Limb (tissue), 2 donors: ENCODE results near the gene MATCAP1.

Source experiments
- DNase-seq, 2 donors: peaks; one replicate each; pipeline ENCODE4 v3.0.0-alpha.2; 2016; ENCODE audit errors: extremely low spot score in 2 of 2

The MATCAP1 gene

DNA sequence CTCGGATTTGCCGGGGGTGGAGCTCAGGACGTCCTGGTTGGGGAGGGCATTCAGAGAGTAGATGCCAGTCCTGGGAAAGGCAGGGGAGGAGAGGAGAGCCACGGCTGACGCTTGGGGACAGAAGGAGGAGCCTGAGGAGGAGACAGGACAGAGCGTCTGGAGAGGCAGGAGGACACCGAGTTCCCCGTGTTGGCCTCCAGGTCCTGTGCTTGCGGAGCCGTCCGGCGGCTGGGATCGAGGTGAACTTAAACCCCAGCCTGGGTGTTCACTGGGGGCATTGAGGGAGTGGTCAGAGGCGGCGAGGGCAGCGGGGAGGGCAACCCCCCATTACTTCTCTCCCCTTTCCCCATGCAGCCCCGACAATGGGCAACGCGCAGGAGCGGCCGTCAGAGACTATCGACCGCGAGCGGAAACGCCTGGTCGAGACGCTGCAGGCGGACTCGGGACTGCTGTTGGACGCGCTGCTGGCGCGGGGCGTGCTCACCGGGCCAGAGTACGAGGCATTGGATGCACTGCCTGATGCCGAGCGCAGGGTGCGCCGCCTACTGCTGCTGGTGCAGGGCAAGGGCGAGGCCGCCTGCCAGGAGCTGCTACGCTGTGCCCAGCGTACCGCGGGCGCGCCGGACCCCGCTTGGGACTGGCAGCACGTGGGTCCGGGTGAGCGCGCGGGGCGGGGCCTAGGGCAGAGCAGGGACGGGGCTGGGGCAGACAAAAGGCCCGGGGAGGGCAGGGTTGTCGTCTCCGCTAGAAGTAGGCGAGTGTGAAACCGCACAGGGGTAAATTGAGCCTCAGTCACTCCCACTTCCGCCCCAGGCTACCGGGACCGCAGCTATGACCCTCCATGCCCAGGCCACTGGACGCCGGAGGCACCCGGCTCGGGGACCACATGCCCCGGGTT is 9.7 kb downstream of the MATCAP1 start:
- DNase-seq = peak in 1 of 2 donors; percentile 75

DNA sequence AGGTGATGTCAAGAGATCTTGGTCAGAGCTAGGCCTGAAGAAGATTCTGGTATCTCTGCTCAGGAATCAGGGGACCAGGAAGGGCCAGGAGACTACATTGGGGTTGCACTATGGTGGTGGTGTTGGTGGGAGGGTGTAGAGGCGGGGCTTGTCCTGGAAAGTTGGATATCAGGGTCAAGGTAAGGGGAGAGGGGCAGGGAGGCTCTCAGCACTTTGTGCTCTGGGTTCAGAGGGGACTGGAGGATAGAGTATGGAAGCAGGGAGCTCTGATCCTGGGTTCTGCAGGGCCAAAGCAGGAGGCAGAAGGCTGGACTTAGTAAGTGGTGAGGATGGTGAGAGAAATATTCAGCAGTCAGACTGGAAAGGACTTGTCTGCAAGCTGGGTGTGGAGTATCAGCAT is 10.4 kb downstream of the MATCAP1 start:
- no peak for DNase-seq

DNA sequence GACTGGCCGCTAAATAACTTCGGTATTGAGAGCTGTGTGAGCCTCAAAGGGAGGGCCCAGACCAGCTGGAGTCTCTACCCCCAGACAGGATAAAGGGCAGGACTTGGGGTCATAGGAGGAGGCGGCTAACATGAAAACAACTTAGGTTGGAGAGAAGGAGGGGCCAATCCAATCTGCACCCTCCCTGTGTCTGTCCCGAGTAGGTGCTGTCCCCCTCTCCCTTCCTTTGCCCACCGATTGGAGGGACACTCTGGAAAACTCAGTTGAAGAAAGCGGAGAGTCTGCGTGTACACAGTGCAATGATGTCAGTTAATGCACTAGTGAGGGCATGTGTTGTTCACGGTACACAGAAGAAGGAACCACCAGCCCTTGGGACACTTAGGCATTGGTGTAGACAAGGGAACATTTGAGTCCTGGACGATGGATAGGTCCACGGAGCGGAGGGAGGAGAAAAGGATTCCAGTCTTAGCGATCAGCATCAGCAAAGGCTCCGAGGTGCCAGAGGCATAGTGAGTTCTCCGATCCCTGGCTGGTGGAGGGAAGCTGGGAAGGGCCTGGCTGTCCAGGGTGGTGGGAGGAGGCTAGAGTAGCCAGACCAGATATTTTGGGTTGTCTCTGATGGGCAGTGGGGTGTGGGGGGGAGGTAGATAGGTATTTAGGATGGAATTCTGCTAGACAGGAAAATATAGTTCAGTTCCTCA is 12.7 kb downstream of the MATCAP1 start:
- DNase-seq = no peak

DNA sequence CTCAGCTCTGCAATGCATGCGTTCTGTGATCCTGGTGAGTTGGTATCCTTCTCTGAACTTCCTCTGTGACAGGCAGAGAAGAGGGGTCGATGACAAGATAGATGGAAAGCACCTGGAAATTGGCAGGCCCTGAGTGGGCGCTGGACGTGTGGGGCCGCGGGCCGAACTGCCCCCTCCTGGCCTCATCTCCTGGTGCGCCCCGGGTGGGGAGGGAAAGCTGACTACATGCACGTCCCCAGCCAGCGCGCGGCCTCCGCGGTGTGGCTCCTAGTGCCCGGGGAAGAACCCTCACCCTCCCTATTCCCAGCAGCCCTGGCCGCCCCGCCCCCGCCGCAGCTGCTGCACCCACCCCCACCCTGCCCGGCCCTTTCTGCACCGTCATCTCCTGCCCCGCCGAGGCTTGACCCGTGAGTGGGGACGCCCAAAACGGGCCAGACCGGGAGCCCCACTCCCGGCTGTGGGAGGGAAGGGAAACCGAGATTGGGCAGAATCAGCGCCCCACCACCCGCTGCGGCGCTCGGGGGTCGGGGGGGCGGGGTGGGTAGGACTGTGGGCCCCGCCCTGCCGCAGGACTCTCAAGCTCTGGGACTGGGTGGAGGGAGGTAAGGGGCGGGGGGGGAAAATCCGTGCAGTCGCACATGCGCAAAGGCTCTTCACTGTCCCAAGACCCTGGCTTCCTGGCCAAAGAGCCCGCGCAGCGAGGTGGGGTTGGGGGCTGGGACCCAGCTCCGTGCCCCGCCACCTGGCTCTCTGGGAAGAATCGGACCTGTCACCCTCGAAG is 13.4 kb downstream of the MATCAP1 start, which contains the start of gene NOL3:
Gene NOL3, plus strand, starts transcription at position 371 of the 781 bp plus-strand sequence.
- peak in 1 of 2 donors; percentile 76 for DNase-seq

DNA sequence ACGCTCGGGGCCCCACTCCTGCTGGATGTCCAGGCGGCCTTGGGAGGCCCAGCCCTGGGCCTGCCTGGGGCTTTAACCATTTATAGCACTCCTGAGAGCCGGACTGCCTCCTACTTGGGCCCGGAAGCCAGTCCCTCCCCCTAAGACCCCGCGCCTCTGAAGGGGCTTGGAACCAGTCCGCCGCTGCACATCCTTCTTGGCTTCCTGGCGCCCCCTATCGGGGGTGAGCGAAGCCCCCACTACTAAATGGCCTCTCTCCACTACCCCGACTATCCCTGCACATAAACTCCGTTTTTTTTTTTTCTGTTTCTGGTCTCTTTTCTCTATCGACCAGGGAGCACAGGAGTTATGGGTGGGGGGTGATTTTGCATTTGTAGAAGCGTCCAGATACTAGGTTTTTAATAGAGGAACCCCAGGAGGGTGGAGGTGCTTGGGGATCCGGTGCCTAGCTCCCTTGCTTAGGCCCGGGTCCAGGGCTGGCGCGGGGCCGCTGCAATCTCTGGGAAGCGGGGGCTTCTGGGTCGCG is 14.1 kb downstream of the MATCAP1 start:
- peak in 1 of 2 donors; percentile 64 for DNase-seq

DNA sequence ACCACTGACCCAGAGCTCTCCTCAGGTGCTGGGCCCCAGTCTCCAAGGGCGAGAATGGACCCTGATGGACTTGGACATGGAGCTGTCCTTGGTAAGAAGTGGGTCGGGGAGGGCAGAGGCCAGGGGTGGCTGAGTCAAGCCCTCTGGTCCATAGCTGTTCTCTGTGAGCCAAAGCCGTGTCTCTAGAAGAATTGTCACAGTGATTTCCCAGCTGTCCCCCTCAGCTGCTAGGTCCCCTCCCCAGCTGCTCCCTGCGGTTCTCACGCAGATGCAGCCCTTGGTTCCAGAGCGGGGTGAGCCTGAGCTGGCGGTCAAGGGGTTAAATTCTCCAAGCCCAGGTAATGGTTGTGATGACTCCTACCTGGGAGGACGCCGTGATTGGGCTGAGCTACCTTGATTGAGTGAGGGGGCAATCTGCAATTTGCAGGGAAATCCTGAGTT is 14.7 kb downstream of the MATCAP1 start:
- DNase-seq = no peak

DNA sequence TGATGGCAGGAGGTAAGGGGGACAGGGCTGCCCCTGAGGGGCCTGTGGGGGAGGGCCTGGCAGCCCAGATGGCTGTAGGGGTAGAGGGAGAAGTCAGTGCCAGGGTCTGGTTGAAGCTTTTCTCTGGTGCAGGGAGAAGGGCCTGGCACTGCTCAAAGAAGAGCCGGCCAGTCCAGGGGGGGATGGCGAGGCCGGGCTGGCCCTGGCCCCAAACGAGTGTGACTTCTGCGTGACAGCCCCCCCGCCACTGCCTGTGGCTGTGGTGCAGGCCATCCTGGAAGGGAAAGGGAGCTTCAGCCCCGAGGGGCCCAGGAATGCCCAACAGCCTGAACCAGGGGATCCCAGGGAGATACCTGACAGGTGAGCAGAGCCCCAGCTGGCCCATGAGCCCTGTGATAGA is 16.2 kb downstream of the MATCAP1 start:
- no peak for DNase-seq

DNA sequence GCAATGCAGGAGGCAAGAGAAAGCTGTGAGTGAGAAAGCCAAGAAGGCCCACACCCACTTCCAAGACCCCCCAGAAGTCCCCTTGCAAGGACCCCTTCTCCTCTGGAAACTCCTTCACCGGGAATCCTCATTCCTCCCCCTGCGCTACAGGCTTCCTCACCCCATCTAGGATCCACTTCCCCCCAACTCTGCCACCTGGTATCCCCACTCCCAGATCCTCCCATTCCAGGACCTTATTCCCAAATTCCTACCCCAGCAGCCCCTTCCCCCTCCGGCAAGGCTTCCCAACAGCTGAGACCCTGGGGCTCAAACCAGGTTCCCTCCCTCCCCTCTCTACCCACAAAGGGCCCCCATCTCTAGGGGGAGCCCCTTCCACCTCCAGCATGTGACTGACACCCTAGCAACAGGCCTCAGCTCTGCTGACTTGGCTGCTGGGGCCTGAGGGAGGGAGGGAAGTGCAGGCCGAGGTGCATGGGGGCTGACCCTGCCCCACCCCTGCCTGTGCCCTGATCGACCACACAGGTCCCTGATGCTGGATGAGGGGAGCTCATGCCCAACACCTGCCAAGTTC is 17.1 kb downstream of the MATCAP1 start:
- DNase-seq = no peak

DNA sequence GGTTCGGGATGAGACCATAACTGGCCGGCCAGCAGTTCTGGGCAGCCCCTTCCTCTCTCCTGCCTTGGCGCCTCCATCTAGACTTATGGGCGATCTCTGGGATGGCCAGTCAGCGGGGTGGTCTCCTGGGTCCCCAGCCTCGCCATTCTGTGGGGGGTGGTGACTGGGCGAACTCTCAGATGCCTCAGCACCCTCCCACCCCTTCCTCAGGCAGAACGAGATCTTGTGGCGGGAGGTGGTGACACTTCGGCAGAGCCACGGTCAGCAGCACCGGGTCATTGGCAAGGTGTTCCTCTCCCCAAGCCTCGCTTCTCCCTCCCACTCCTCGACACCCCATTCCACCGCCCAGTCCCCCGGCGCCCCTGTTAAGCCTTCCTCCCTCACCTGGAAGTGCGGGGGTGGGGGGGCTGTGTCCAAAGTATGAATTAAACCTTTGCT is 17.6 kb downstream of the MATCAP1 start:
- DNase-seq = peak in 1 of 2 donors; percentile 24

DNA sequence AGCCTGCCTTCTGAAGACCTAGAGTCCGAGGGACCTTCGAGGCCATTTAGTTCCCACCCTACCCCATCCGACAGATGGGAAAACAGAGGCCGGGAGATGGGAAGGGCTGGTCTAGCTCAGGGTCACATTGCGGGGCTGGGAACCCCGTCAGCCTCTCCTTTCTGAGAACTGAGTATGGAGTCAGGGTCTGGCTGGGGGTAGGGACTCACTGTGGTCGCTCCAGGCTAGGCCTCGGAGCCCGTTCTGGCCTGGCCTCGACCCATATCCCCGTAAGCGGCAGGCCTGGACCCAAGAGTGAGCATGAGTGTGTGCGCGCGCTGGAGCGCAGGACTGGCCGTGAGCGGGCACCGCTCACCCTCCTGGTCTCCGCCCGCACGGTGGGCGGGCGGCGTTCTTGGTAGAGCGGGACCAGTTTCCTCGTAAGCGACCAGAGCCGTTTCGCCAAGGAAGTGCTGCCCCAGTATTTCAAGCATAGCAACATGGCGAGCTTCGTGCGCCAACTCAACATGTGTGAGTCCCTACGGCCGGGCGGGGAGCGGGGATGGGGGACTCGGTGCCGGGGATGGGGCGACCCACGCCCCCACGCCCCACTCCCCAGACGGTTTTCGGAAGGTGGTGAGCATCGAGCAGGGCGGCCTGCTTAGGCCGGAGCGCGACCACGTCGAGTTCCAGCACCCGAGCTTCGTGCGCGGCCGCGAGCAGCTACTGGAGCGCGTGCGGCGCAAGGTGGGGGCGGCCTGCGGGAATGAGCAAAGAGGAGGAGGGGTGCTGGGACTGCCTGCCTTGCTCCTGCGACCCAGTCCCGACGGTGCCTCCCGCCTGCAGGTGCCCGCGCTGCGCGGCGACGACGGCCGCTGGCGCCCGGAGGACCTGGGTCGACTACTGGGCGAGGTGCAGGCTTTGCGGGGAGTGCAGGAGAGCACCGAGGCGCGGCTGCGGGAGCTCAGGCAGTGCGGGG is 18.4 kb downstream of the MATCAP1 start:
- peak in 1 of 2 donors; percentile 41 for DNase-seq

DNA sequence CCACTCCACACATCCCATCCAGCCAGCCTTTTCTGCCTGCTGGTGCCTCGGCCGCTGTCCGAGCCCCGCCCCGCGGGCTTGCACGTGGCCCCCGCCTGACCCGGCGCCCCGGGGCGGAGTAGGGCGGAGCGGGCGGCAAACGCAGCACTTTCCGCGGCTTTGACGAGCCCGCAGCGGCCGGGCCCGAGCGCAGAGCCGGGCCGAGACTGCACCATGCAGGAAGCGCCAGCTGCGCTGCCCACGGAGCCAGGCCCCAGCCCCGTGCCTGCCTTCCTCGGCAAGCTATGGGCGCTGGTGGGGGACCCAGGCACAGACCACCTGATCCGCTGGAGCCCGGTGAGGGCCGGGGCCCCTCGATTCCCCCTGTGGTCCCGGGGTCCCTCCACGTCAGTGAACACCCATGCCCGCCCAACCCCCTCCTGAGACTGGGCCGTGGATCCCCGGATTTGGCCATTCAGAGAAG is 19.1 kb downstream of the MATCAP1 start, which contains the start of gene HSF4:
Gene HSF4, plus strand, starts transcription at position 147 of the 463 bp plus-strand sequence. Its CDS starts 67 bp downstream, at position 214.
- DNase-seq = peak in 1 of 2 donors; percentile 46

DNA sequence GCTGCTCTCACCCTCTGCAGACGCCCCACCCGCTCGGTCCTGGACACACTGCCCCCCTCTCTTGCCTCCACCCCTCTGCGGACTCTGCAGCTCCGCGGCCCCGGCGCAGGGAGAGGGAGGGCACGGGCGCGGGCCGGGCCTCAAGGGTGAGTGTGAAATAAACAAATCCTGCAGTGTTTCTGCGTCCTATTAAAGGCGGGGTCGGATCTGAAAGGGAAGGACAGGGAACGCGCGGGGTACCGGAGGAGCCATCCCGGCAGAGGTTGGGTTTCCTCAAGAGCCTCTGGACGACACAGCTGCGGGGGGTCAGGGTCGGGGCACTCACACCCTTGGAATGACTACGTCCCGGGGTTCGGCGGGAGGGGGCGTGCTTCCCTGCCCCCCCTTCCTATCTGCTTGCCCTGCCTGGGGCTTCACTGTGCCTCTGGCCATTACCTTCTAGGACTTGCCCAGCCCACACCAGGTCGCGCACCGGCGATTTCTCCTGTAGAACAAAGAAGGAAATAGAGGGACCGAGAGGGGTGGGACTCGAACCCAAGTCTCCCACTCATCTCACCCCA is 19.7 kb downstream of the MATCAP1 start:
- DNase-seq = no peak

DNA sequence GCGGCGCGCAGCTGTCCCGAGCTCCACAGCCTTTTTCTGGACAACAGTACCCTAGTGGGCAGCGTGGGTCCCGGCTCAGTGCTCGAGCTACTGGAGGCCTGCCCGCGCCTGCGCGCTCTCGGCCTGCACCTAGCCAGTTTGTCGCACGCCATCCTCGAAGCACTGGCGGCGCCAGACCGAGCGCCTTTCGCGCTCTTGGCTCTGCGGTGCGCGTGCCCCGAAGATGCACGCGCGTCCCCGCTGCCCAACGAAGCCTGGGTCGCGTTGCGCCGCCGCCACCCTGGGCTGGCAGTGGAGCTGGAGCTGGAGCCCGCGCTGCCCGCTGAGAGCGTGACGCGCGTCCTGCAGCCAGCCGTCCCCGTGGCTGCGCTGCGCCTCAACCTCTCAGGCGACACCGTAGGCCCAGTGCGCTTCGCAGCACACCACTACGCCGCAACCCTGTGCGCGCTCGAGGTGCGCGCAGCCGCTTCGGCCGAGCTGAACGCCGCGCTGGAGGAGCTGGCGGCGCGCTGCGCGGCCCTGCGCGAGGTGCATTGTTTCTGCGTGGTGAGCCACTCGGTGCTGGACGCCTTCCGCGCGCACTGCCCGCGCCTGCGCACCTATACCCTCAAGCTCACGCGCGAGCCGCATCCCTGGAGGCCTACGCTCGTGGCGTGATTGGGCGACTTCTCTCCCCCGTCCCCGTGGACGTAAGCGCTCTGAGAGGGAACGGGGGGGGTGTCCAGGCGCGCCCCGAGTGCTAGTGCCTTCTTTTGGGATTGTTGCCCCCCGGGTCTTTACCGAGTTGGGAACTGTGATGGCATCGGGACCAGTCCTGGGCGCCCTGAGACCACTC is 20.4 kb downstream of the MATCAP1 start:
- peak in 1 of 2 donors; percentile 81 for DNase-seq

DNA sequence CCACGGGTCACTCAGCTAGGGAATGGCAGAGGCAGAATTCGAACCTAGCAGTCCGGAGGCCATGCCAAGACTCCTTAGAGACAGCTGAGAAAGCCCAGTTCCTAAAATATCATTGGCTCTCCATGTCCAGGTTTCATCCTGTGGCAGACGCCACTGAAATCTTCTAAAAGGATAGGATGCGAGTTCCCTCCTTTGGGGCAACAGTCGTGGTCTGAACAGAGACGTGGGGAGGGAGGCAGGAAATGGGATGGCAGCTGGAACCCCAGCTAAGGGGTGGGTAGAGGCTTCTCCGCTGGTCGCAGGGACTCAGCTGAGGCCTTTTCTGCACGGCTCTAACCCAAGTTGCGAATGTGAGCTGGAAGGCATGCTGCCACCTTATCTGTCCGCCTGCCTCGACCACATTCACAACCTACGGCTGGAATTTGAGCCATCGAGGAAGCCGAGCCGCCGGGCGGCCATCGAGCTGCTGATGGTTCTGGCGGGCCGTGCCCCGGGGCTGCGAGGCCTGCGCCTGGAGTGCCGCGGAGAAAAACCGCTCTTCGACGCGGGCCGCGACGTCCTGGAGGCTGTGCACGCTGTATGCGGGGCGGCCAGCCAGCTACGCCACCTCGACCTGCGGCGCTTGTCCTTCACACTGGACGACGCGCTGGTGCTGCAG is 21.1 kb downstream of the MATCAP1 start:
- no peak for DNase-seq

DNA sequence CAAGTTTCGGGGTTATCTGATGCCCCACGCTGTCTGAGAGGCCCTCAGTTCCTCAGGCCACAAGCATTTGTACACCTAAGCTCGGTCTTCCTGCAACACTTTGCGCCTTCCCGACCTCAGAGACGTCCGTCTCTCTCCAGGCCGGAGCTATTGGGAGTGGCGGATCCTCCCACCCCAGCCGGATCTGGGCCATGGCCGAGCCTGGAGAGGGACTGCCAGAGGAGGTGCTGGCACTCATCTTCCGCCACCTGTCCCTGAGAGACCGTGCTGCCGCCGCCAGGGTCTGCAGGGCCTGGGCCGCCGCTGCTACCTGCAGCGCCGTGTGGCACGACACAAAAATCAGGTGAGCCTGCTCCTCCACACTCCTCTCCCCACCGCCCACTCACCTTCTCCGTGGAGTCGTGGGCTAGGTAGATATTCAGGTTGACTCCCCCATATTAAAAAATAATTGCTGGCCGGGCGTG is 22.1 kb downstream of the MATCAP1 start:
- peak in 1 of 2 donors; percentile 23 for DNase-seq

DNA sequence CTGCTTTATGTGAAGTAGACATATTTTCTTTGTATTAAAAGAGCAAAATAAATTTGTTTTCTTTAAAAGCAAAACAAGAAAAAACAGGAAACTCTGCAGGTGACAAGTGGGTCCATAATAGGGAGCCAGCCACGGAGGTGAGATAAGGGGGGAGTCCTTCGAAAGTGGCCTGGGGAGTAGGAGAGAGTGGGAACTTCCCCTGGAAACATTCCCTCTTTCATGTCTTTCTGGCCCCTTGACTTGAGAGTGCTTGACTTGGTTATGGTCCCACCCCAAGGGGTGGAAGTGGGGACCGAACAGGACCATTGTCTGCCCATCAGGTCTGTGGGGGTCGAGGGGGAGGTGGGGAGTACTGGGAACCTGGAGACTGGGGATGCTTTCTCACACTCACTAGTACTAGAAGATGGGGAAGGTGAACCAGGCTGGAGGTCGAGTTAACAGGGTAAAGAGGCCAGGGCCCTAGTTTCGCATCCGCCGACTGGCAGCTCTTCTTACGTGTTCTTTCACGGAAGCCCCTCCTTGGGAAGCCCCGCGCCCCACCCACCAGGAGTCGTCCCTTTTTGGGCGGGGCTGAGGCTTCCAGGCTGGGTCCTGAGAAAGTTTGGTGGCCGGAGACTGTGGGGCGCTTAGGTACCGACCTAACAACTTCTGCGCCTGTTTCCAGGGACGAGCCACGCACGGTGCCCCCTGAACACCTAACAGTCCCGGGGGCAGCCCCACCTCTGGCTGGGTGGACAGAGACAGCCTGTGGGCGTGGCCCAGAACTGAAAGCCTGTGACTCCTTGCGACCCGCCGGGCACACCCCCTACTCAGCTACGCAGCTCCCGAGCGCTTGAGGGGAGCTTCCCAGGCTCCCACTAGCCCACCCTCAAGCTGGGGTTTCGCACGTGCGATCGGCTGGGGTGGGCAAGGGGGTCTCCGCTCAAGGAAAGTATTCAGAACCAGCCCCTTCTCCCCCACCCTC is 24.8 kb downstream of the MATCAP1 start:
- DNase-seq = peak in 1 of 2 donors; percentile 43
